Measurements from ENCODE around the gene MUC3A.

DNA sequence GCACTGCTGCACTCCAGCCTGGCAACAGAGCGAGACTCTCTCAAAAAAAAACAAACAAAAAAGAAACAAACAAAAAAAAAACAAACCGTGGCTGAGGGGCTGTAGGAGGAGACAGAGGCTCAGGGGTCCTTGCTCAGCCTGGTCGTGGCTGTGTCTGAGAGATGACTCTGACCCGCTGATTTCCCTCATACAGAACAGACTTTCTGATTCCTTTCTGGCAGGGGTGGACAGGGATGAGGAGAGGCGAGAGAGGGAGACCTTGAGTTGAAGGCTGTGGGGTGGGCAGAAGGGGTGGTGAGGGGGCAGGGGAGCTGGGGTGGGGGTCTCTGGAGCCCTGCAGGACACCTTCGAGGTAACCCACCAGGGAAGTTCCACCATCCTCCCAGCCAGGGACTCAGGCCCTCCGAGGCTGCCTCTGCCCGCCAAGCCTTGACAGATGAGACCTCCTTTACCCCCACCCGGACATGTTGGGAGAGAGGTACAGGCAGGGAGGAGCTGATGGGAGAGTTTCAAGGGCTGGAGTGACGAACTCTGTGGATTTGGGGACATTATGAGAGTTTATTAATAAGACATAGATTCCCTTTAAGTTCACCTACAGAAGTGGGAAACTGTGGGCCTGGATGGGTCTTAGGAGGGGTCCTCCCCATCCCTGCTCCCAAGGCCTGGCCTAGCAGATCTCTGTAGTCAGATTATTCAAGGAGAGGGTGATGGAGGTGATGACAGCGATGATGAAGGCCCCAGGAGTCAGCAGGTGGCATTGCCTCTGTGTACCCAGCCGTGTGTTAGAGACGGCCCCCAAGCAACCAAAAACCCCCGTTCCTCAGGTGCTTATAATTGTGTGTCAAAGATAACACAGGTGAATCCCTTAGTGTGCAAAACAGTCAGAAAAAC is 22.0 kb downstream of the MUC3A start:
- TF ChIP-seq, protein P1, sequence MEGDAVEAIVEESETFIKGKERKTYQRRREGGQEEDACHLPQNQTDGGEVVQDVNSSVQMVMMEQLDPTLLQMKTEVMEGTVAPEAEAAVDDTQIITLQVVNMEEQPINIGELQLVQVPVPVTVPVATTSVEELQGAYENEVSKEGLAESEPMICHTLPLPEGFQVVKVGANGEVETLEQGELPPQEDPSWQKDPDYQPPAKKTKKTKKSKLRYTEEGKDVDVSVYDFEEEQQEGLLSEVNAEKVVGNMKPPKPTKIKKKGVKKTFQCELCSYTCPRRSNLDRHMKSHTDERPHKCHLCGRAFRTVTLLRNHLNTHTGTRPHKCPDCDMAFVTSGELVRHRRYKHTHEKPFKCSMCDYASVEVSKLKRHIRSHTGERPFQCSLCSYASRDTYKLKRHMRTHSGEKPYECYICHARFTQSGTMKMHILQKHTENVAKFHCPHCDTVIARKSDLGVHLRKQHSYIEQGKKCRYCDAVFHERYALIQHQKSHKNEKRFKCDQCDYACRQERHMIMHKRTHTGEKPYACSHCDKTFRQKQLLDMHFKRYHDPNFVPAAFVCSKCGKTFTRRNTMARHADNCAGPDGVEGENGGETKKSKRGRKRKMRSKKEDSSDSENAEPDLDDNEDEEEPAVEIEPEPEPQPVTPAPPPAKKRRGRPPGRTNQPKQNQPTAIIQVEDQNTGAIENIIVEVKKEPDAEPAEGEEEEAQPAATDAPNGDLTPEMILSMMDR (IDR thresholded peaks at IDR 0.05; ENCODE audit: borderline replicate concordance, extremely low read depth, low read length, poor library complexity, severe bottlenecking) = no peak
- TF ChIP-seq EZH2 (IDR thresholded peaks at IDR 0.05; ENCODE audit: borderline replicate concordance, low read depth, low read length, severe bottlenecking) = no peak

All from DND-41 (cell line).